ENCODE data around the gene FRMD1. TPM values are rescaled to one million over a fixed set of nuclear protein-coding genes. Genes with fewer than 3 reads are reported as not detected.

The FRMD1 gene
- total RNA-seq, 2 experiments from 2014 or later: not detected

GRCh38 chr6:168089186-168090063 lies 10.4 kb upstream of the FRMD1 start:
- no peak overlapping the region for H3K4me3 Mint-ChIP-seq
- H3K4me1 Mint-ChIP-seq (ENCODE audit: low read depth): peaks cover 2% of the 10 kb centered on the region
- intact Hi-C loops (cut with micrococcal nuclease): no loop called here
- H3K27ac Mint-ChIP-seq: no peak overlapping the region
- DNase-seq: no peak
- CTCF ChIA-PET: interaction anchor here (0.6 kb wide), 1 partner anchor 10 kb away, joined by 4 read pairs; the partner anchor contains the start of gene FRMD1
- no peaks in the 10 kb centered on the region for H3K36me3 Mint-ChIP-seq (ENCODE audit: low read depth)
- no peaks in the 10 kb centered on the region for H3K27me3 Mint-ChIP-seq (ENCODE audit: low read depth)
- peaks cover 7% of the 10 kb centered on the region for H3K9me3 Mint-ChIP-seq

DNA sequence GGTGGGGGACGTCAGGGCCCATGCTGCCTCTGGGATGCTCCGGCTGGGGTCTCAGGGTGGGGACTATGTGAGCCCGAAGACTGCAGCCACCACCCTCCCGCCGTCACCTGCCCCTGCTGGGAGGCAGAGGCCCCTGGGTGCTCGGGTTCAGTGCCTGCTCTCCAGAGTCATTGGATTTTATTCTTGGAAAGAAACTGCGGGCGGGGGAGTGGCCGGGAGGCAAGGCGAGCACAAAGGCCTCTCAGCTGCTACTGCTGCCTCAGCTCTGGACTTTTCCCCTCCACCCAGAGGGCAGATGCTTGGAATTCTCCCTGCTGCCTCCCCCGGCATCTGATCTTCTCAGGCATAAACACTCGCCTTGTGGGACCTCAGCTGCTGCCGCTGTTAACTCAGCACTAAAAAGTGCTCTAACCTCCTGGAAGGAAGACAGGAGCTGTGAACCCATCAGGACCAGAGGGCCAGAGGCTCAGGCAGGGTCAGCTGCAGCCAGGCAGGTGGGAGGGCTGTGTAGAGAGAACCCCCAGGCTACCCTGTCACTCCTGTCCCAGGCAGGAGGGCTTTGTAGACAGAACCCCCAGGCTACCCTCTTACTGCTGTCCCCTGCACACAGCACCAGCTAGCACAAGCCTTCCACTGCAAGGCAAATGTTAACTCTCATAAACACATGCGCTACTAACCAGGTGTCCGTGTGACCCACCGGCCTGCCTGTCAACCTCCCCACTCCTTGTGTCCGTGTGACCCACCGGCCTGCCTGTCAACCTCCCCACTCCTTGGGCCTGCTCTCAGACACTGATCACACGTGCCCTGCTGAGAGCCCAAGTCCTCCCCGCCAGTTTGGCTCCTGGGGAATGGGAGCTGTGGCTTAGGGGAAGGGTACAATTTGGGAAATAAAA lies 9.4 kb upstream of the FRMD1 start:
- Mint-ChIP-seq H3K4me1 (ENCODE audit: low read depth) (peaks cover 2% of the 10 kb centered on the region), H3K9me3 (peaks cover 7% of the 10 kb centered on the region), H3K27me3 (ENCODE audit: low read depth) (no peaks in the 10 kb centered on the region), H3K36me3 (ENCODE audit: low read depth) (no peaks in the 10 kb centered on the region), H3K27ac (no peak overlapping the region), H3K4me3 (no peak overlapping the region)
- intact Hi-C loops (cut with micrococcal nuclease): no loop called here
- CTCF ChIA-PET: interaction anchor here (0.6 kb wide), 1 partner anchor 9 kb away, joined by 4 read pairs; the partner anchor contains the start of gene FRMD1
- DNase-seq: no peak

DNA sequence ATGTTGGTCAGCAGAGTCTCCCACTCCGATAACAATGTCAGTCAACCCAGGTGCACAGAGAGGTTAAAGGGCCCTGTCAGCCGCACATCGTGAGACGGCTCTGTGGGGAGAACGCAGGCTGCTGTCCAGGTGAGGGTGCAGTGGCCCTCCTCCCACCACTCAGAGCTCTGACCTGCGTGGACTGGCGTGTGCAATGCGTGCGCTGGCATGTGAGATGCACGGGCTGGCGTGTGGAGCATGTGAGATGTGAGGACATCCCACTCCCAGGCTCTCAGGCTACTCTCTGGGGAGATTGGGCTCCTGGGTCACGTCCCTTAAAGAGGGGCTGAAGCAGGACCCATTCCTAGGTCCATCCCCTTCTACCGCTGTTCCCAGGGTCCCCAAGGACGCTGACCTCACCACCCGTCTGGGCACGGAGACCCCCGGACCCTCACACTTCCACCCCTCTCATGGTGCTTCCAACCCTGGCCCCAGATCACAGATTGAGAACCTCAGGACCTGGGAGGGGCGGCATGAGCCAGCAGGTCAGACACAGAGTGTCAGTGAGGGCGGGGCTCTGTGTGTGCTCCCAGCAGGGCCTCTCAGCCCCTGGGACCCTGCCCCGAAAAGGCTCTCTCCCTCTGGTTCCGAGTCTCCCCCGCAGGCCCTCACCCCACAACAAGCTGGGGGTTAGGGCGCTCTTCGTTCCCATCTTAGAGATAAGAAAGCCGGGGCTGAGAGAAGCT lies 8.6 kb upstream of the FRMD1 start:
- CTCF ChIA-PET: no interaction called here
- H3K4me1 Mint-ChIP-seq (ENCODE audit: low read depth): no peaks in the 10 kb centered on the region
- no peak for DNase-seq
- no peak overlapping the region for H3K4me3 Mint-ChIP-seq
- H3K27me3 Mint-ChIP-seq (ENCODE audit: low read depth): no peaks in the 10 kb centered on the region
- H3K36me3 Mint-ChIP-seq (ENCODE audit: low read depth): no peaks in the 10 kb centered on the region
- intact Hi-C loops (cut with micrococcal nuclease): no loop called here
- H3K9me3 Mint-ChIP-seq: peaks cover 4% of the 10 kb centered on the region
- no peak overlapping the region for H3K27ac Mint-ChIP-seq

GRCh38 chr6:168086616-168087015 lies 7.6 kb upstream of the FRMD1 start:
- Mint-ChIP-seq H3K4me1 (ENCODE audit: low read depth) (no peaks in the 10 kb centered on the region), H3K4me3 (no peak overlapping the region), H3K27me3 (ENCODE audit: low read depth) (no peaks in the 10 kb centered on the region), H3K36me3 (ENCODE audit: low read depth) (no peaks in the 10 kb centered on the region), H3K9me3 (peaks cover under 1% of the 10 kb centered on the region), H3K27ac (no peak overlapping the region)
- intact Hi-C loops (cut with micrococcal nuclease): no loop called here
- DNase-seq: no peak
- CTCF ChIA-PET: no interaction called here

DNA sequence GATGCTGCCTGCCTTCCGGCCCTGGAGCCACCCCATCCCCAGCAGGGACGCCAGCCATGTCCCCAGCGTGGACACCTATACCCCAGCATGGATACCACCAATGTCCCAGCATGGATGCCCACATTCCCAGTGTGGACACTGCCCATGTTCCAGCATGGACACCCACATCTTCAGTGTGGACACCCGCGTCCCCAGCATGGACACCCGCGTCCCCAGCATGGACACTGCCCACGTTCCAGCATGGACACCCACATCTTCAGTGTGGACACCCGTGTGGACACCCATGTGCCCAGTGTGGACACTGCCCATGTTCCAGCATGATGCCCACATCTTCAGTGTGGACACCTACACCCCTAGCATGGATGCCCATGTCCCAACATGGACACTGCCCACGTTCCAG lies 7.1 kb upstream of the FRMD1 start:
- Mint-ChIP-seq H3K27ac (no peak overlapping the region), H3K9me3 (no peaks in the 10 kb centered on the region), H3K27me3 (ENCODE audit: low read depth) (no peaks in the 10 kb centered on the region), H3K4me1 (ENCODE audit: low read depth) (no peaks in the 10 kb centered on the region), H3K36me3 (ENCODE audit: low read depth) (no peaks in the 10 kb centered on the region), H3K4me3 (no peak overlapping the region)
- no peak for DNase-seq
- intact Hi-C loops (cut with micrococcal nuclease): no loop called here
- CTCF ChIA-PET: no interaction called here

GRCh38 chr6:168084465-168085160 lies 5.6 kb upstream of the FRMD1 start:
- intact Hi-C loops (cut with micrococcal nuclease): no loop called here
- Mint-ChIP-seq H3K4me3 (no peak overlapping the region), H3K27me3 (ENCODE audit: low read depth) (no peaks in the 10 kb centered on the region), H3K27ac (no peak overlapping the region), H3K4me1 (ENCODE audit: low read depth) (no peaks in the 10 kb centered on the region), H3K9me3 (no peaks in the 10 kb centered on the region), H3K36me3 (ENCODE audit: low read depth) (no peaks in the 10 kb centered on the region)
- CTCF ChIA-PET: interaction anchor here (0.7 kb wide), 1 partner anchor 435 kb away, joined by 3 read pairs; no protein-coding TSS in a partner anchor
- DNase-seq: no peak

- CTCF ChIA-PET: no interaction called here
- Mint-ChIP-seq H3K9me3 (no peaks in the 10 kb centered on the region), H3K4me1 (ENCODE audit: low read depth) (no peaks in the 10 kb centered on the region), H3K27me3 (ENCODE audit: low read depth) (no peaks in the 10 kb centered on the region), H3K4me3 (no peak overlapping the region), H3K36me3 (ENCODE audit: low read depth) (no peaks in the 10 kb centered on the region), H3K27ac (no peak overlapping the region)
- DNase-seq: no peak
- intact Hi-C loops (cut with micrococcal nuclease): no loop called here
These were observed 4.5 kb upstream of the FRMD1 start for GRCh38 chr6:168083514-168083885.

GRCh38 chr6:168082860-168083513 lies 4.0 kb upstream of the FRMD1 start:
- no peak for DNase-seq
- no peak overlapping the region for H3K27ac Mint-ChIP-seq
- no peak overlapping the region for H3K4me3 Mint-ChIP-seq
- no peaks in the 10 kb centered on the region for H3K27me3 Mint-ChIP-seq (ENCODE audit: low read depth)
- CTCF ChIA-PET: no interaction called here
- no peaks in the 10 kb centered on the region for H3K36me3 Mint-ChIP-seq (ENCODE audit: low read depth)
- intact Hi-C loops (cut with micrococcal nuclease): no loop called here
- H3K4me1 Mint-ChIP-seq (ENCODE audit: low read depth): no peaks in the 10 kb centered on the region
- H3K9me3 Mint-ChIP-seq: no peaks in the 10 kb centered on the region

GRCh38 chr6:168081858-168082546 lies 3.0 kb upstream of the FRMD1 start:
- H3K27me3 Mint-ChIP-seq (ENCODE audit: low read depth): no peaks in the 10 kb centered on the region
- no peak overlapping the region for H3K4me3 Mint-ChIP-seq
- H3K27ac Mint-ChIP-seq: no peak overlapping the region
- CTCF ChIA-PET: no interaction called here
- no peaks in the 10 kb centered on the region for H3K9me3 Mint-ChIP-seq
- H3K4me1 Mint-ChIP-seq (ENCODE audit: low read depth): no peaks in the 10 kb centered on the region
- intact Hi-C loops (cut with micrococcal nuclease): no loop called here
- no peaks in the 10 kb centered on the region for H3K36me3 Mint-ChIP-seq (ENCODE audit: low read depth)
- no peak for DNase-seq

DNA sequence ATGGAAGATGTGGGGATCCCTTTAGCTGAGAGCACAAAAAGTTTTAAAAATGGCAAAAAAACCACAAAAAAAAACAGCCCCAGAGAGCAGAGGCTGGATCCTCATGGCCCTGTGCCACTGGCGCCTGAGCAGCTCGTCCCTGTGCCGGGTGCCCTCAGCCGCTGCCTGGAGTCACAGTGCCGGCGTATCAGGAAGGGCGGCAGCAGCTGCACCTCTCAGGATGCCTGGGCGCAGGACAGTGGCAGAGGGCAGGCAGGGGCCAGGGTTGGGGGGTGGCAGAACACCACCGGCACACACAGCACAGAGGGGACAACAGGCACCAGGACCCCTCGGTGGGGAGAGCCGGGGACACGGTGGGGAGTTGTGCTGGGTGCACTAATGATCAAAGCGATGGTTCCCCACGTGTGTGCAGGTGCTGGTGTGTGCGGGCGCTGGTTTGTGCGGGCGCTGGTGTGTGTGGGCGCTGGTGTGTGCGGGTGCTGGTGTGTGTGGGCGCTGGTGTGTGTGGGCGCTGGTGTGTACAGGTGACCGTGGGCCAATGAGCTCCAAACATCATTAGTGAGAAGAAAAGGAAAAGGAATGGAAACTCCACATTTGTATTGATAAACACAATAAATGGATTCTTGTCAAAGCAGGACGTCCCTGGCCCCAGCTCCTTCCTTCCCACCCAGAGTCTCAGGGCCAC lies 1.5 kb upstream of the FRMD1 start:
- CTCF ChIA-PET: no interaction called here
- intact Hi-C loops (cut with micrococcal nuclease): no loop called here
- no peak overlapping the region for H3K27ac Mint-ChIP-seq
- H3K27me3 Mint-ChIP-seq (ENCODE audit: low read depth): no peaks in the 10 kb centered on the region
- H3K4me1 Mint-ChIP-seq (ENCODE audit: low read depth): no peaks in the 10 kb centered on the region
- no peak for DNase-seq
- H3K36me3 Mint-ChIP-seq (ENCODE audit: low read depth): no peaks in the 10 kb centered on the region
- no peaks in the 10 kb centered on the region for H3K9me3 Mint-ChIP-seq
- no peak overlapping the region for H3K4me3 Mint-ChIP-seq
